Measurements from ENCODE around the gene ANTXR1.

DNA sequence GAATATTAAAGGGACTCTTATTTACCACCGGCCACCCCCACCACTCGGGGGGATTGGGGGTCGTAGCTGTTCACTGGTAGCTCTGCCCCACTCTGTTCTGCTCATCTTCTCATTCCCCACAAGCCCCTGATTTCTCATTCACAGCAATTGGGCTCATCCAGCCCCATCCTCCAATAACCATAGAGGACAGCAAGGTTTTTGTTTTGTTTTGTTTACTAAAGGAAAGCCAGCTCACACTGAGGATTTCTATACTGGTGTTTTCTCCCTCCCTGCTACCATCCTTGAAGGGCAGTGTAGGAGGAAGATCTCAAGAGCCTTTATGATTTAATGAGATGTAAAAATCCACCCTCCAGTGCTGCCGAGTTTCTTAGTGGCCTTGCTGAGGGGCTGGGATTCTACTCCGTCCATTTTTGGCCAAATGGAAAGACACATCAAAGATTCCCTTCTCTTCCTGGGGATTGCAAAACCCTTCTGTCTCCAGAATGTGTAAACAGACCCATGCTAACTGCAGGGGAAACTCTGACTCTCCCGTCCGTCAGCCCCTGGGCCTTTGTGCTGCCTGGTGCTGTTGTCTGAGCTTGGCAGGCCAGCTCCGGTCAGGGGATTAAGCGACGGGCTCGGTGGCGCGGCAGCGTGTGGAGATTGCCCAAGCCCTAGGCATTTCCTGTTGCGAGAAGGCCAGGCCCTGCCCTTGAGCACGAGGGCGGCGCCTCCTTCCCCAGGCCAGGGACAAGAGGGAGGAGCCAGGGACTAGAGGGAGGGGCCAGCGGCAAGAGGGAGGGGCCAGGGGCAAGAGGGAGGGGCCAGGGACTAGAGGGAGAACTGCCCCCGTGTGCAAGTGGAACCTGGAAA lies 165.0 kb downstream of the ANTXR1 start:
- TF ChIP-seq CTCF (IDR thresholded peaks at IDR 0.05; ENCODE audit: control extremely low read depth in 1 of 3, insufficient read depth in 1 of 3, low read depth in 1 of 3, low read length in 3 of 3): no peak
- TF ChIP-seq TEAD4 (IDR thresholded peaks at IDR 0.05; ENCODE audit: low read depth, low read length): peak; percentile 75
- peak; percentile 87 for TF ChIP-seq TAF1 (IDR thresholded peaks at IDR 0.05; ENCODE audit: low read depth, low read length)
- peak; percentile 61; the same call in 1 of the 2 replicates for TF ChIP-seq JUND (IDR thresholded peaks at IDR 0.05; ENCODE audit: low read length)
- TF ChIP-seq CTBP2 (IDR thresholded peaks at IDR 0.05; ENCODE audit: borderline replicate concordance, insufficient read depth, insufficient read length, low read length): no peak
- no peak for TF ChIP-seq SRF (IDR thresholded peaks at IDR 0.05; ENCODE audit: low read depth, low read length)

All from H1 (cell line).